LNCAP (cell line): ENCODE measurements around the gene ME2.

Experiments used
- TF ChIP-seq, protein P1 (sequence below): fragments of 450-650 bp; IDR thresholded peaks from 2 replicates; pipeline ENCODE4 v1.5.1; 2017; ENCODE audit warnings: mild to moderate bottlenecking

ME2 gene

DNA sequence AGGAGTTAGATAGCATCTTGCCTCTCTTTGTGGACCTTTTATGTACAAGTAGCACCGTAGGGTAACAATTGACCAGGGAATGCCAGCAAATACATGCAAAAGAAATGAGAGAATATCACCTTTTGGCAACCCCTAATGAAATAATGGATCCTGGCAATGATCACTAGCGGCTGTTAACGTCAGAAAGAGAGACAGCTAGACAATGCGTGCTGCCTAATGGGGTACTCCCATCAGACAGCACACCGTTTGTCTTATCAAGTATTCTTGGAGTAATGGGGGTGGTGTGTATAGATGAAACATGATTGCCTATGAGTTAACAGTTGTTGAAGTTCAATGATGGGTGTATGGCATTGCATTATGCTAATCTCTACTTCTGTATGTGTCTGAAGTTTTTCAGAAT is 90.5 kb downstream of the ME2 start:
- TF ChIP-seq, protein P1, sequence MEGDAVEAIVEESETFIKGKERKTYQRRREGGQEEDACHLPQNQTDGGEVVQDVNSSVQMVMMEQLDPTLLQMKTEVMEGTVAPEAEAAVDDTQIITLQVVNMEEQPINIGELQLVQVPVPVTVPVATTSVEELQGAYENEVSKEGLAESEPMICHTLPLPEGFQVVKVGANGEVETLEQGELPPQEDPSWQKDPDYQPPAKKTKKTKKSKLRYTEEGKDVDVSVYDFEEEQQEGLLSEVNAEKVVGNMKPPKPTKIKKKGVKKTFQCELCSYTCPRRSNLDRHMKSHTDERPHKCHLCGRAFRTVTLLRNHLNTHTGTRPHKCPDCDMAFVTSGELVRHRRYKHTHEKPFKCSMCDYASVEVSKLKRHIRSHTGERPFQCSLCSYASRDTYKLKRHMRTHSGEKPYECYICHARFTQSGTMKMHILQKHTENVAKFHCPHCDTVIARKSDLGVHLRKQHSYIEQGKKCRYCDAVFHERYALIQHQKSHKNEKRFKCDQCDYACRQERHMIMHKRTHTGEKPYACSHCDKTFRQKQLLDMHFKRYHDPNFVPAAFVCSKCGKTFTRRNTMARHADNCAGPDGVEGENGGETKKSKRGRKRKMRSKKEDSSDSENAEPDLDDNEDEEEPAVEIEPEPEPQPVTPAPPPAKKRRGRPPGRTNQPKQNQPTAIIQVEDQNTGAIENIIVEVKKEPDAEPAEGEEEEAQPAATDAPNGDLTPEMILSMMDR, result no peak

DNA sequence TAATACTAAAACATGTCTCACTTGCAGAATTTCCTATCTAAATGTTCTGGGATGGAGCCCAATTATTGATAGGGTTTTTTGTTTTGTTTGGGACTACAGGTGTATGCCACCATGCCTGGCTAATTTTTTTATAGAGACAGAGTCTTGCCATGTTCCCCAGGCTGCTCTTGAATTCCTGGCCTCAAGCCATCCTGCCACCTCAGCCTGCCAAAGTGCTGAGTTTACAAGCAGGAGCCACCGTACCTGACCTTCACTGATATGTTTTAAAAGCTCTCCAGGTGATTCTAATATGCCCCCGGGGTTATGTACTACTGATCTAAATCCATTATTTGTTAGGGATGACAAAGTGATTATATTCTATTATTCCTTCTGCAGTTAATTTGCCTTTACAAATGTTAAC is 91.1 kb downstream of the ME2 start:
- TF ChIP-seq, protein P1, result no peak

DNA sequence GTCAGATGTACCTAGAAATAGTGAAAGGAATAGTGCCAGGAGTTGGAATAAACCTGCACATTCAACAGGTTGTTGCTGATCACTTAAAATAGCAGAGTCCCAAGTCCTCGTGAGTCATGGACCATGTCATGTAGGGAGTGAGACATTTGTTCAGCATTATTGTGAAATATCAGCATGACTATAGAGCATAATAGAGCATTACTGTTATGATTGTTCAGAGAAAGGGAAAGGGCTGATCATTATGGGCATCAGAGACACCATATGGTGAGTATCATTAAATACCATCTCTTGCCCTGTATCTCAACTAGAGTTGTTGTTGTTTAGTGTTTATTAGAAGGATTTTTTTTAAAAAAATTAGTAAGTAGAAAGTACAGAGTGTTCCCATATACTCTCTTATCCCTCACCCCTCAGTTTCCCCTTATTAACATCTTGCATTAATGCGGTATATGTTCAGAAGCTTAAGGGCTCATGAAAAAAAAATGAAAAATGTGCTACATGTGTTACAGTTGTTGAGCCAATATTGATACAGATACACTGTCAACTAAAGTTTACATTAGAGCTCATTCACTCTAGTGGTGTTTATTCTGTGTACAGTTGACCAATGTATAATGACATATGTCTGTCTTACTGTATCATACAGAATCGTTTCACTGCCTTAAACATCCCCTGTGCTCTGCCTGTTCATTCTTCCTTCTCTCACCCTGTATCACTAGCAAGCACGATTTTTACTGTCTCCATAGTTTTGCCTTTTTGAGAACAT is 94.6 kb downstream of the ME2 start:
- TF ChIP-seq, protein P1, result no peak

DNA sequence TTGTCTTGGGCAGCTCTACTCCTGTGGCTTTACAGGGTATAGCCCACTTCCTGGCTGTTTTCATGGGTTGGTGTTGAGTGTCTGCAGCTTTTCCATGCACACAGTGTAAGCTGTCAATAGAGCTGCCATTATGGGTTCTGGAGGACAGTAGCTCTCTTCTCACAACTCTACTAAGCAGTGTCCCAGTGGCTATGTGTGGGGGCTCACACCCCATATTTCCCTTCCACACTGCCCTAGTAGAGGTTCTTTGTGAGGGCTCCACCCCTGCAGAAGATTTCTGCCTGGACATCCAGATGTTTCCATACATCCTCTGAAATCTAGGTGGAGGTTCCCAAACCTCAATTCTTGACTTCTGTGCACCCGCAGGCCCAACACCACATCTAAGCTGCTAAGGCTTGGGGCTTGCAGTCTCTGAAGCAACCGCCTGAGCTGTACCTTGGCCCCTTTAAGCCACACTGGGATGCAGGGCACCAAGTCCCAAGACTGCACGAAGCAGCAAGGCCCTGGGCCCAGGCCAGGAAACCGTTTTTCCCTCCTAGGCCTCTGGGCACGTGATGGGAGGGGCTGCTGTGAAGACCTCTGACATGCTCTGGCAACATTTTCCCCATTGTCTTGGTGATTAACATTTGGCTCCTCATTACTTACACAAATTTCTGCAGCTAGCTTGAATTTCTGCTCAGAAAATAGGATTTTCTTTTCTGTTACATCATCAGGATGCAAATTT is 98.3 kb downstream of the ME2 start:
- TF ChIP-seq, protein P1, result no peak

DNA sequence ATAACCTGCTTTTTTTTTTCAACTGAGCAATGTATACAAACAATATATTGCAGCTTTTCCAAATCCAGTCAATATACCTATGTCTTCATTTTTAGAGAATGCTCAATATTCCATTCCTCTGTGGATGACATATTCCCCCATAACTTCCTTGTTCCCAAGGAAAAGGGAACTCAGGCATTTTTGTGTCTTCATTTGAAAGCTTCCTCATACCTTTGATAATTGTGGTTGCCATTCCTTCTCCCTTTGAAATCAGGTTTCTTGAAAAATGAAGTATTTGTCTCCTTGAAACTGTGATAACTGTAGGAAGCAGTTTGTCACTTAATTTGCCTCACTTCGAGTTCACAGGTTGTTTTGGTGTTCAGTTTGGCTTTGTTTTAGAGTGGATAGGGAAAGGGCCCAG is 102.5 kb downstream of the ME2 start:
- TF ChIP-seq, protein P1, result no peak

DNA sequence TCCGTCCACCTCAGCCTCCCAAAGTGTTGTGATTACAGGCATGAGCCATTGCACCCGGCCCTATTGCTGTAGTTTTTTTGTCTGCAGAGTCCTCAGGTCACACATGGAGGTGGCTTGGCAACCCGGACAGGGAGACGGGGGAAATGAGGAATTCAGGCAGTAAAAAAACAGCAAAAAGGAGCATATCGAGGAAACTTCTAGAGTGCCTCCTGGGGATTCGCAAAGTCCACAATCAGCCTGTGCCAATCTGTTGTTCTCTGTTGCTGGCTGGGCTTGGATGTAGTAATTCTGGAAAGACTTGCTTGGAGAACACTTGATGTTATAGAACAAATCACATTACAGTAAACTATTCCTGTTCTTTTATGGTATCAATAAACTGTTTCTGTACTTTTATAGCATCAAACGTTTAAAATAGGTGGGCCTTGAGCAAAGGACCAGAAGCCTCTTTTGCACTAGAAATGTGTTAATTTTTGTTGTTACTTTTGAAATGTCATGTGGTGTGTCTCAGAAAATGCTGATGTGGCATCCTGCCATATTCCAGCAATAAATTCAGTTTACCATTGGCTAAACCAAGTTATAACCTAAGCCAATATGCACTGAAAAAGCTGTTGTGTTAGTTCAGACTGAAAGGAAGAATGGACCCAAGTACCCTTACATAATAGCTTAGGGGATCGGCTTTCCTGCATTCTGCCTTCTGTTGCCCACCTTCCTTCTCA is 103.3 kb downstream of the ME2 start:
- TF ChIP-seq, protein P1, result no peak

DNA sequence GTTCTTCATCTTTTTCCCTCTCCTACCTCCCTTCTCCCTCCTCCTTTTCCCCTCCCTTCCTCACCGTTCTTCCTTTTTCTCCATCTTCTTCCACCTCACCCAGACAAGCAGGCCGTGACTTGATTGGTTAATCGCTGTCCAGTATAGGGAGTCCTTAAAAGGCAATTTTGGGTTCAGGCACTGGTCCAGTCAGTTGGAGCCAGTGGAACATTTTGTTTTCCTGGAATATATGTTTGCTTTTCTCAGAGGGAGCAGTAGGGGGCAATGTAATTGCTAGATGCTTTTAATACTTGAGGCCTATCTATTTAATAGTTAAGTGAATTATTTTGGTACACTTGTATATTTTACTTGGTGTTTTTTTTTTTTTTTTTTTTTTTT is 103.9 kb downstream of the ME2 start:
- TF ChIP-seq, protein P1, result peak; percentile 53; the same call in 1 of the 2 replicates
